ENCODE results near the gene GSTA2. TPM values are rescaled to one million over a fixed set of nuclear protein-coding genes. Genes with fewer than 3 reads are reported as not detected.
"Not testable (repeated sequence)": the region's sequence is repeated elsewhere in the genome, so short reads cannot be mapped to it uniquely, and the experiment has no call there.

Gene GSTA2
- total and polyA plus RNA-seq, 2 donors: 0.14 to 0.68 TPM

GRCh38 chr6:52724042-52724405, 39.3 kb downstream of the GSTA2 start:
- H3K4me1 ChIP-seq (ENCODE audit: control insufficient read depth in 2 of 2, insufficient read depth in 2 of 2, low read length in 2 of 2): no peaks in the 10 kb centered on the region
- H3K36me3 ChIP-seq (ENCODE audit: control insufficient read depth in 2 of 2, insufficient read depth in 2 of 2, low read length in 1 of 2): no peaks in the 10 kb centered on the region
- H3K4me3 ChIP-seq (ENCODE audit: low read length in 2 of 2): no peak overlapping the region
- WGBS: 95% methylated on average over 2 of the region's 2 CpGs
- no peak for DNase-seq (ENCODE audit: low read depth in 6 of 9, low spot score in 9 of 9)
- no peaks in the 10 kb centered on the region for H3K27me3 ChIP-seq (ENCODE audit: control insufficient read depth in 2 of 2, insufficient read depth in 1 of 2, low read length in 1 of 2)
- no peak overlapping the region for H3K27ac ChIP-seq (ENCODE audit: low read depth in 1 of 2, low read length in 1 of 2)
- H3K9me3 ChIP-seq (ENCODE audit: control insufficient read depth in 2 of 2, insufficient read depth in 1 of 2, low read length in 1 of 2): no peaks in the 10 kb centered on the region

- no peaks in the 10 kb centered on the region for H3K27me3 ChIP-seq (ENCODE audit: control insufficient read depth in 2 of 2, insufficient read depth in 1 of 2, low read length in 1 of 2)
- H3K36me3 ChIP-seq (ENCODE audit: control insufficient read depth in 2 of 2, insufficient read depth in 2 of 2, low read length in 1 of 2): no peaks in the 10 kb centered on the region
- no peaks in the 10 kb centered on the region for H3K4me1 ChIP-seq (ENCODE audit: control insufficient read depth in 2 of 2, insufficient read depth in 2 of 2, low read length in 2 of 2)
- WGBS: 94% methylated on average over 2 of the region's 2 CpGs
- no peak overlapping the region for H3K4me3 ChIP-seq (ENCODE audit: low read length in 2 of 2)
- no peak for DNase-seq (ENCODE audit: low read depth in 6 of 9, low spot score in 9 of 9)
- H3K27ac ChIP-seq (ENCODE audit: low read depth in 1 of 2, low read length in 1 of 2): no peak overlapping the region
- no peaks in the 10 kb centered on the region for H3K9me3 ChIP-seq (ENCODE audit: control insufficient read depth in 2 of 2, insufficient read depth in 1 of 2, low read length in 1 of 2)
These were observed 43.0 kb downstream of the GSTA2 start for GRCh38 chr6:52720321-52720720.

GRCh38 chr6:52718550-52718949, 44.7 kb downstream of the GSTA2 start:
- no peaks in the 10 kb centered on the region for H3K27me3 ChIP-seq (ENCODE audit: control insufficient read depth in 2 of 2, insufficient read depth in 1 of 2, low read length in 1 of 2)
- no peaks in the 10 kb centered on the region for H3K4me1 ChIP-seq (ENCODE audit: control insufficient read depth in 2 of 2, insufficient read depth in 2 of 2, low read length in 2 of 2)
- H3K27ac ChIP-seq (ENCODE audit: low read depth in 1 of 2, low read length in 1 of 2): no peak overlapping the region
- H3K9me3 ChIP-seq (ENCODE audit: control insufficient read depth in 2 of 2, insufficient read depth in 1 of 2, low read length in 1 of 2): no peaks in the 10 kb centered on the region
- H3K4me3 ChIP-seq (ENCODE audit: low read length in 2 of 2): no peak overlapping the region
- H3K36me3 ChIP-seq (ENCODE audit: control insufficient read depth in 2 of 2, insufficient read depth in 2 of 2, low read length in 1 of 2): no peaks in the 10 kb centered on the region
- DNase-seq (ENCODE audit: low read depth in 6 of 9, low spot score in 9 of 9): no peak

GRCh38 chr6:52714761-52715160, 48.5 kb downstream of the GSTA2 start:
- not testable (repeated sequence) for H3K27ac ChIP-seq (ENCODE audit: low read depth in 1 of 2, low read length in 1 of 2); H3K9me3 ChIP-seq (ENCODE audit: control insufficient read depth in 2 of 2, insufficient read depth in 1 of 2, low read length in 1 of 2); H3K27me3 ChIP-seq (ENCODE audit: control insufficient read depth in 2 of 2, insufficient read depth in 1 of 2, low read length in 1 of 2); DNase-seq (ENCODE audit: low read depth in 6 of 9, low spot score in 9 of 9); H3K4me1 ChIP-seq (ENCODE audit: control insufficient read depth in 2 of 2, insufficient read depth in 2 of 2, low read length in 2 of 2); H3K36me3 ChIP-seq (ENCODE audit: control insufficient read depth in 2 of 2, insufficient read depth in 2 of 2, low read length in 1 of 2); H3K4me3 ChIP-seq (ENCODE audit: low read length in 2 of 2)
- 98% methylated on average over 9 of the region's 9 CpGs for WGBS

GRCh38 chr6:52712136-52712535, 51.1 kb downstream of the GSTA2 start:
- Histone ChIP-seq H3K27me3 (ENCODE audit: control insufficient read depth in 2 of 2, insufficient read depth in 1 of 2, low read length in 1 of 2) (no peaks in the 10 kb centered on the region), H3K27ac (ENCODE audit: low read depth in 1 of 2, low read length in 1 of 2) (no peak overlapping the region), H3K4me3 (ENCODE audit: low read length in 2 of 2) (no peak overlapping the region), H3K36me3 (ENCODE audit: control insufficient read depth in 2 of 2, insufficient read depth in 2 of 2, low read length in 1 of 2) (no peaks in the 10 kb centered on the region), H3K4me1 (ENCODE audit: control insufficient read depth in 2 of 2, insufficient read depth in 2 of 2, low read length in 2 of 2) (no peaks in the 10 kb centered on the region), H3K9me3 (ENCODE audit: control insufficient read depth in 2 of 2, insufficient read depth in 1 of 2, low read length in 1 of 2) (no peaks in the 10 kb centered on the region)
- 94% methylated on average over 2 of the region's 2 CpGs for WGBS
- DNase-seq (ENCODE audit: low read depth in 6 of 9, low spot score in 9 of 9): no peak

GRCh38 chr6:52707963-52708680, 55.2 kb downstream of the GSTA2 start:
- H3K4me1 ChIP-seq (ENCODE audit: control insufficient read depth in 2 of 2, insufficient read depth in 2 of 2, low read length in 2 of 2): no peaks in the 10 kb centered on the region
- no peak for DNase-seq (ENCODE audit: low read depth in 6 of 9, low spot score in 9 of 9)
- no peaks in the 10 kb centered on the region for H3K27me3 ChIP-seq (ENCODE audit: control insufficient read depth in 2 of 2, insufficient read depth in 1 of 2, low read length in 1 of 2)
- no peak overlapping the region for H3K4me3 ChIP-seq (ENCODE audit: low read length in 2 of 2)
- H3K36me3 ChIP-seq (ENCODE audit: control insufficient read depth in 2 of 2, insufficient read depth in 2 of 2, low read length in 1 of 2): no peaks in the 10 kb centered on the region
- WGBS: 95% methylated on average over 3 of the region's 3 CpGs
- H3K27ac ChIP-seq (ENCODE audit: low read depth in 1 of 2, low read length in 1 of 2): no peak overlapping the region
- no peaks in the 10 kb centered on the region for H3K9me3 ChIP-seq (ENCODE audit: control insufficient read depth in 2 of 2, insufficient read depth in 1 of 2, low read length in 1 of 2)

GRCh38 chr6:52706001-52706400, 57.3 kb downstream of the GSTA2 start:
- 96% methylated on average over 3 of the region's 3 CpGs for WGBS
- peaks cover 0 to 2% of the 10 kb centered on the region in 2 donors for H3K27me3 ChIP-seq (ENCODE audit: control insufficient read depth in 2 of 2, insufficient read depth in 1 of 2, low read length in 1 of 2)
- H3K27ac ChIP-seq (ENCODE audit: low read depth in 1 of 2, low read length in 1 of 2): no peak overlapping the region
- no peak overlapping the region for H3K4me3 ChIP-seq (ENCODE audit: low read length in 2 of 2)
- no peaks in the 10 kb centered on the region for H3K36me3 ChIP-seq (ENCODE audit: control insufficient read depth in 2 of 2, insufficient read depth in 2 of 2, low read length in 1 of 2)
- no peaks in the 10 kb centered on the region for H3K4me1 ChIP-seq (ENCODE audit: control insufficient read depth in 2 of 2, insufficient read depth in 2 of 2, low read length in 2 of 2)
- H3K9me3 ChIP-seq (ENCODE audit: control insufficient read depth in 2 of 2, insufficient read depth in 1 of 2, low read length in 1 of 2): no peaks in the 10 kb centered on the region
- DNase-seq (ENCODE audit: low read depth in 6 of 9, low spot score in 9 of 9): no peak

- H3K9me3 ChIP-seq (ENCODE audit: control insufficient read depth in 2 of 2, insufficient read depth in 1 of 2, low read length in 1 of 2); H3K27ac ChIP-seq (ENCODE audit: low read depth in 1 of 2, low read length in 1 of 2); H3K36me3 ChIP-seq (ENCODE audit: control insufficient read depth in 2 of 2, insufficient read depth in 2 of 2, low read length in 1 of 2); DNase-seq (ENCODE audit: low read depth in 6 of 9, low spot score in 9 of 9); H3K27me3 ChIP-seq (ENCODE audit: control insufficient read depth in 2 of 2, insufficient read depth in 1 of 2, low read length in 1 of 2); H3K4me1 ChIP-seq (ENCODE audit: control insufficient read depth in 2 of 2, insufficient read depth in 2 of 2, low read length in 2 of 2); H3K4me3 ChIP-seq (ENCODE audit: low read length in 2 of 2): not testable (repeated sequence)
- WGBS: 96% methylated on average over 6 of the region's 6 CpGs
These were observed 58.3 kb downstream of the GSTA2 start for GRCh38 chr6:52704781-52705502.

GRCh38 chr6:52704060-52704459, 59.2 kb downstream of the GSTA2 start:
- no peaks in the 10 kb centered on the region for H3K4me1 ChIP-seq (ENCODE audit: control insufficient read depth in 2 of 2, insufficient read depth in 2 of 2, low read length in 2 of 2)
- H3K36me3 ChIP-seq (ENCODE audit: control insufficient read depth in 2 of 2, insufficient read depth in 2 of 2, low read length in 1 of 2): no peaks in the 10 kb centered on the region
- H3K27ac ChIP-seq (ENCODE audit: low read depth in 1 of 2, low read length in 1 of 2): no peak overlapping the region
- DNase-seq (ENCODE audit: low read depth in 6 of 9, low spot score in 9 of 9): no peak
- H3K4me3 ChIP-seq (ENCODE audit: low read length in 2 of 2): no peak overlapping the region
- no peaks in the 10 kb centered on the region for H3K9me3 ChIP-seq (ENCODE audit: control insufficient read depth in 2 of 2, insufficient read depth in 1 of 2, low read length in 1 of 2)
- H3K27me3 ChIP-seq (ENCODE audit: control insufficient read depth in 2 of 2, insufficient read depth in 1 of 2, low read length in 1 of 2): peaks cover 0 to 2% of the 10 kb centered on the region in 2 donors
